C4-2B (cell line): ENCODE measurements around the gene ANAPC2.

Experiments
- CTCF ChIP-seq: fragments of 450-650 bp; conservative IDR thresholded peaks from 2 replicates; pipeline ENCODE4 v1.5.1; 2017; ENCODE audit warnings: mild to moderate bottlenecking
- ZFX ChIP-seq: fragments of 450-650 bp; IDR thresholded peaks from 2 replicates; pipeline ENCODE4 v1.6.1; 2017

- TF ChIP-seq CTCF = no peak; the same call in 1 of the 2 replicates
- no peak for TF ChIP-seq ZFX
These were observed 2.0 kb upstream of the ANAPC2 start for GRCh38 chr9:137190315-137190856.
